K562 (cell line): ENCODE measurements around the gene F11R. TPM values are rescaled to one million over a fixed set of nuclear protein-coding genes. Genes with fewer than 3 reads are reported as not detected.

ENCODE experiments used
- BMI1 ChIP-seq: fragments of 150-350 bp; IDR thresholded peaks from 2 replicates; pipeline ENCODE4 v1.6.1; 2014; ENCODE audit warnings: low read length
- E2F4 ChIP-seq: sonication (generic); formaldehyde crosslinking; IDR thresholded peaks from 2 replicates; pipeline ENCODE4 v1.8.0; 2022; ENCODE audit warnings: mild to moderate bottlenecking, low read depth, missing genetic modification reagents
- ELF2 ChIP-seq: fragments of 250-450 bp; sonication (Bioruptor Pico); IDR thresholded peaks from 2 replicates; pipeline ENCODE4 v1.5.0; 2021; ENCODE audit warnings: mild to moderate bottlenecking
- FOXJ2 ChIP-seq: fragments of 200-800 bp; sonication (Bioruptor generic); IDR thresholded peaks from 2 replicates; pipeline ENCODE4 v1.6.1; 2016; ENCODE audit warnings: missing genetic modification characterization, missing compliant biosample characterization
- IRF2 ChIP-seq: sonication (generic); formaldehyde crosslinking; IDR thresholded peaks from 2 replicates; pipeline ENCODE4 v1.8.1; 2022; ENCODE audit warnings: mild to moderate bottlenecking, missing genetic modification reagents
- KDM1A ChIP-seq, 2 experiments: fragments of 450-650 bp; IDR thresholded peaks; 2 replicates each; pipeline ENCODE4 v1.6.1; 2016; ENCODE audit warnings: mild to moderate bottlenecking in 2 of 2
- KLF1 ChIP-seq: fragments of 450-650 bp; IDR thresholded peaks from 2 replicates; pipeline ENCODE4 v1.6.1; 2016; ENCODE audit warnings: missing genetic modification characterization, missing compliant biosample characterization
- MED1 ChIP-seq: sonication (generic); formaldehyde crosslinking; IDR thresholded peaks from 2 replicates; pipeline ENCODE4 v1.8.1; 2023; ENCODE audit warnings: missing genetic modification reagents, borderline replicate concordance
- MIER1 ChIP-seq: fragments of 450-650 bp; IDR thresholded peaks from 2 replicates; pipeline ENCODE4 v1.6.1; 2016; ENCODE audit warnings: antibody characterized with exemption, mild to moderate bottlenecking, low read depth
- MYNN ChIP-seq, 2 experiments: sonication (generic); formaldehyde crosslinking in 1 of 2; IDR thresholded peaks; 2 replicates each; pipeline versions ENCODE4 v1.5.0 to v1.6.1; 2016 to 2020; ENCODE audit warnings: antibody characterized with exemption in 1 of 2, missing genetic modification reagents in 1 of 2
- NCOR1 ChIP-seq: fragments of 450-650 bp; IDR thresholded peaks from 2 replicates; pipeline ENCODE4 v1.6.1; 2016; ENCODE audit warnings: mild to moderate bottlenecking, moderate library complexity
- RBM14 ChIP-seq: fragments of 200-400 bp; formaldehyde crosslinking; IDR thresholded peaks from 2 replicates; pipeline ENCODE4 v1.6.1; 2018; ENCODE audit warnings: low read depth, mild to moderate bottlenecking, low read length, moderate library complexity, borderline replicate concordance; ENCODE audit not compliant: insufficient read depth
- RNF219 ChIP-seq: fragments of 250-450 bp; sonication (Bioruptor Pico); IDR thresholded peaks from 2 replicates; pipeline ENCODE4 v1.5.0; 2022; ENCODE audit warnings: mild to moderate bottlenecking
- SRSF3 ChIP-seq: fragments of 200-400 bp; formaldehyde crosslinking; IDR thresholded peaks from 2 replicates; pipeline ENCODE4 v1.6.1; 2016; ENCODE audit warnings: mild to moderate bottlenecking, low read length, moderate library complexity; ENCODE audit not compliant: insufficient read depth
- SRSF7 ChIP-seq: fragments of 200-400 bp; formaldehyde crosslinking; optimal IDR thresholded peaks from 2 replicates; pipeline ENCODE3; 2017; ENCODE audit warnings: mild to moderate bottlenecking, low read depth, low read length
- STAT5B ChIP-seq: fragments of 250-450 bp; sonication (Bioruptor Pico); IDR thresholded peaks from 2 replicates; pipeline ENCODE4 v1.8.0; 2021; ENCODE audit warnings: mild to moderate bottlenecking, inconsistent platforms
- TEAD2 ChIP-seq: fragments of 450-650 bp; IDR thresholded peaks from 2 replicates; pipeline ENCODE4 v1.6.1; 2016; ENCODE audit warnings: missing genetic modification characterization, control low read depth, missing compliant biosample characterization
- USF2 ChIP-seq: sonication (generic); formaldehyde crosslinking; IDR thresholded peaks from 2 replicates; pipeline ENCODE4 v1.5.0; 2020; ENCODE audit warnings: missing genetic modification reagents
- ZBTB7A ChIP-seq: IDR thresholded peaks from 2 replicates; pipeline ENCODE4 v1.6.1; 2011; ENCODE audit warnings: low read depth, mild to moderate bottlenecking, low read length, moderate library complexity, borderline replicate concordance; ENCODE audit not compliant: control insufficient read depth
- ZNF324 ChIP-seq: fragments of 250-450 bp; sonication (Bioruptor Pico); IDR thresholded peaks from 2 replicates; pipeline ENCODE4 v1.4.0; 2020; ENCODE audit warnings: mild to moderate bottlenecking
- ZNF644 ChIP-seq: fragments of 200-800 bp; sonication (Bioruptor generic); IDR thresholded peaks from 2 replicates; pipeline ENCODE4 v1.6.1; 2016; ENCODE audit warnings: low read depth, missing genetic modification characterization, missing compliant biosample characterization
- ZNF717 ChIP-seq: fragments of 250-450 bp; sonication (Bioruptor Pico); IDR thresholded peaks from 2 replicates; pipeline ENCODE4 v1.5.0; 2021
- polyA plus RNA-seq, 8 experiments: library from polyadenylated mRNA; depleted of rRNA in 4 of 8; stranded (reverse) in 5 of 8; unstranded in 3 of 8; fragments of >200 nt; fragmentation: Nextera tagmentation in 2 of 8; fragmentation: Illumina TruSeq in 1 of 8; extraction: Ambion mirVana in 2 of 8; extraction: Trizol in 1 of 8; gene quantifications; 2 replicates each; pipeline versions ENCODE4 v1.2.1 to v1.2.3, GENCODE V29; 2011 to 2014; ENCODE audit warnings: inconsistent platforms in 1 of 8, missing spikeins in 1 of 8
- total RNA-seq, 7 experiments: library from RNA; depleted of rRNA in 6 of 7; stranded (reverse); fragments of >200 nt in 6 of 7; fragmentation: Illumina TruSeq in 2 of 7; extraction: Trizol in 2 of 7; gene quantifications; 2 replicates each; pipeline versions ENCODE4 v1.2.1 to v1.2.3, GENCODE V29; 2011 to 2021; ENCODE audit warnings: low replicate concordance in 1 of 7

The F11R gene
- total and polyA plus RNA-seq, 9 of the 15 experiments (the other 6 are each of a cell fraction or from before 2014, with no cell fraction given), result 27.4 to 187 (median 52.5) TPM

GRCh38 chr1:161044908-161045735 lies 24.2 kb upstream of the F11R start (continued):
- TF ChIP-seq E2F4 (CRISPR knock-in tag) (no peak), ZNF717 (CRISPR knock-in tag) (no peak), USF2 (peak; percentile 27; the same call in 1 of the 2 replicates), IRF2 (CRISPR knock-in tag) (peak; percentile 96; the same call in 1 of the 2 replicates), SRSF3 (no peak), RBM14 (no peak), KLF1 (tag) (no peak), FOXJ2 (0 out of 2 replicates have a peak, but pooled peaks have one; percentile 42), KDM1A (IDR thresholded peaks at IDR 0.05) (0 out of 4 replicates have a peak, but pooled peaks of 1 of the 2 experiments have one; percentile 17), RNF219 (no peak), ZNF324 (CRISPR knock-in tag) (no peak), STAT5B (no peak), TEAD2 (no peak), NCOR1 (no peak), MIER1 (no peak), ZBTB7A (peak; percentile 82; the same call in 1 of the 2 replicates), ZNF644 (no peak), SRSF7 (no peak), ELF2 (no peak), MYNN (IDR thresholded peaks at IDR 0.05) (no peak), MYNN (CRISPR knock-in tag; IDR thresholded peaks at IDR 0.05) (0 out of 2 replicates have a peak, but pooled peaks have one; percentile 40), MED1 (CRISPR knock-in tag) (no peak), BMI1 (no peak)
